ENCODE results near the gene IL19.

DNA sequence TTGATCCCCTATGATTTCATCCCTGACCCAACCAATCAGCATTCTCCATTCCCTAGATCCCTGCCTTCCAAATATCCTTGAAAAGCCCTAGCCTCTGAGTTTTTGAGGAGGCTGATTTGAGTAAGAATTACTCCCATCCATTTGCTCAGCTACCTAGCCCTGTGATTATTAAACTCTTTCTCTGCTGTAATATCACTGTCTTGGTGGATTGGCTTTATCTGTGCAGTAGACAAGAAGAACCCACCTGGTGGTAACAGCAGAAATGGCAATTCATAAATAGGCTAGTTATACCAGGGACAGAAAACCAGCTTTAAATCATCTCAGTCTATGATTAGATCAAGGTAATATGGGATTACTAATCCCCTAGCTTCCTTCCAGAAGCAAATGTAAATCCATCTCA lies 107.9 kb downstream of the IL19 start:
- no peak for TF ChIP-seq POLR2A (IDR thresholded peaks at IDR 0.05)
- TF ChIP-seq, protein P1, sequence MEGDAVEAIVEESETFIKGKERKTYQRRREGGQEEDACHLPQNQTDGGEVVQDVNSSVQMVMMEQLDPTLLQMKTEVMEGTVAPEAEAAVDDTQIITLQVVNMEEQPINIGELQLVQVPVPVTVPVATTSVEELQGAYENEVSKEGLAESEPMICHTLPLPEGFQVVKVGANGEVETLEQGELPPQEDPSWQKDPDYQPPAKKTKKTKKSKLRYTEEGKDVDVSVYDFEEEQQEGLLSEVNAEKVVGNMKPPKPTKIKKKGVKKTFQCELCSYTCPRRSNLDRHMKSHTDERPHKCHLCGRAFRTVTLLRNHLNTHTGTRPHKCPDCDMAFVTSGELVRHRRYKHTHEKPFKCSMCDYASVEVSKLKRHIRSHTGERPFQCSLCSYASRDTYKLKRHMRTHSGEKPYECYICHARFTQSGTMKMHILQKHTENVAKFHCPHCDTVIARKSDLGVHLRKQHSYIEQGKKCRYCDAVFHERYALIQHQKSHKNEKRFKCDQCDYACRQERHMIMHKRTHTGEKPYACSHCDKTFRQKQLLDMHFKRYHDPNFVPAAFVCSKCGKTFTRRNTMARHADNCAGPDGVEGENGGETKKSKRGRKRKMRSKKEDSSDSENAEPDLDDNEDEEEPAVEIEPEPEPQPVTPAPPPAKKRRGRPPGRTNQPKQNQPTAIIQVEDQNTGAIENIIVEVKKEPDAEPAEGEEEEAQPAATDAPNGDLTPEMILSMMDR (IDR thresholded peaks at IDR 0.05), result no peak

Measured in Peyer's patch (tissue), 4 donors.